HepG2 (cell line): Measurements from ENCODE around the gene PPM1F. TPM values are rescaled to one million over a fixed set of nuclear protein-coding genes. Genes with fewer than 3 reads are reported as not detected.

Source experiments
- ATAC-seq: fragments of 200-7000 bp; cut with Tn5 transposase; 3 replicates; pipeline ENCODE4 v1.9.1; 2020; ENCODE audit warnings: mild to moderate bottlenecking, moderate library complexity
- BruUV-seq: library from RNA; stranded (reverse); fragments of 400-500 nt; replicated peaks from 2 replicates; lab custom pipeline; 2021; lab: Mats Ljungman, UMichigan
- CTCF ChIA-PET: fragments of 300-600 bp; formaldehyde crosslinking; extraction: SDS; loops from one replicate; lab custom pipeline; 2021; ENCODE audit warnings: low total read pairs, inconsistent platforms, low intra/inter-chr PET ratio; lab: Yijun Ruan, JAX
- POLR2A ChIA-PET: fragments of 350-600 bp; sonication (Branson Sonifier 250); formaldehyde crosslinking; loops from one replicate; lab custom pipeline; 2020; ENCODE audit warnings: antibody characterized with exemption, inconsistent platforms; lab: Yijun Ruan, JAX
- DNase-seq: peaks from one replicate; pipeline ENCODE4 v3.0.0-alpha.2; 2015; ENCODE audit warnings: low spot score
- FAIRE-seq: peaks from 3 replicates; lab custom pipeline; 2011; peaks lifted over from hg19 to GRCh38; lab: Jason Lieb, UNC
- H2AFZ ChIP-seq: one replicate; pipeline ENCODE4 v1.6.1; 2011; ENCODE audit warnings: low read length, inconsistent platforms
- H3K27ac ChIP-seq: fragments of 300-600 bp; 3 replicates; pipeline ENCODE4 v1.8.0; 2011; ENCODE audit warnings: mixed run types, mild to moderate bottlenecking, mixed read lengths, low read length, inconsistent platforms; ENCODE audit not compliant: insufficient read depth; ENCODE audit errors: extremely low read length
- H3K27me3 ChIP-seq, 2 experiments: fragments of 200-600 bp in 1 of 2; 2 replicates in 1 of 2; 3 replicates in 1 of 2; pipeline versions ENCODE4 v1.6.0 to v1.8.0; 2011; ENCODE audit warnings: low read length in 2 of 2, mild to moderate bottlenecking in 2 of 2, moderate library complexity in 2 of 2, inconsistent platforms in 1 of 2; ENCODE audit not compliant: insufficient read depth in 2 of 2, control insufficient read depth in 1 of 2
- H3K36me3 ChIP-seq, 2 experiments: fragments of 200-600 bp in 1 of 2; replicated peaks in 1 of 2; 2 replicates in 1 of 2; 3 replicates in 1 of 2; pipeline versions ENCODE4 v1.5.1 to v1.8.0; 2011; ENCODE audit warnings: low read length in 2 of 2, inconsistent platforms in 1 of 2; ENCODE audit not compliant: insufficient read depth in 2 of 2, control insufficient read depth in 1 of 2
- H3K4me1 ChIP-seq: 2 replicates; pipeline ENCODE4 v1.5.1; 2012; ENCODE audit warnings: low read length, inconsistent platforms; ENCODE audit not compliant: insufficient read depth
- H3K4me2 ChIP-seq: 2 replicates; pipeline ENCODE4 v1.6.0; 2011; ENCODE audit warnings: low read depth, low read length, inconsistent platforms
- H3K4me3 ChIP-seq, 3 experiments: fragments of 200-600 bp in 1 of 3; sonication (generic), shearing (Covaris generic) in 1 of 3; replicated peaks in 1 of 3; 2 replicates each; pipeline ENCODE4 v1.5.1; 2011 to 2016; ENCODE audit warnings: low read length in 3 of 3, inconsistent platforms in 2 of 3, low read depth in 2 of 3, mild to moderate bottlenecking in 2 of 3, control low read depth in 1 of 3, mixed read lengths in 1 of 3; ENCODE audit not compliant: insufficient read depth in 1 of 3
- H3K79me2 ChIP-seq: one replicate; pipeline ENCODE4 v1.6.1; 2011; ENCODE audit warnings: low read length, inconsistent platforms; ENCODE audit not compliant: insufficient read depth
- H3K9ac ChIP-seq: 2 replicates; pipeline ENCODE4 v1.6.0; 2011; ENCODE audit warnings: mild to moderate bottlenecking, low read depth, low read length, inconsistent platforms; ENCODE audit not compliant: insufficient read depth
- H3K9me3 ChIP-seq: 2 replicates; pipeline ENCODE4 v1.5.1; 2012; ENCODE audit warnings: mild to moderate bottlenecking, low read length
- H4K20me1 ChIP-seq: 2 replicates; pipeline ENCODE4 v1.6.0; 2011; ENCODE audit warnings: inconsistent platforms, mild to moderate bottlenecking, low read length, moderate library complexity; ENCODE audit not compliant: insufficient read depth
- MYNN ChIP-seq: sonication (generic); formaldehyde crosslinking; IDR thresholded peaks from 2 replicates; pipeline ENCODE4 v1.4.0; 2020; ENCODE audit warnings: mild to moderate bottlenecking, low read depth, missing genetic modification reagents
- TARDBP ChIP-seq: sonication (generic); formaldehyde crosslinking; IDR thresholded peaks from 2 replicates; pipeline ENCODE4 v1.8.0; 2022; ENCODE audit warnings: mild to moderate bottlenecking, missing genetic modification reagents
- ZKSCAN1 ChIP-seq: fragments of 150-350 bp; IDR thresholded peaks from 2 replicates; pipeline ENCODE4 v1.6.1; 2014; ENCODE audit warnings: low read length
- ZNF3 ChIP-seq: IDR thresholded peaks from 2 replicates; pipeline ENCODE4 v1.7.0; 2017; ENCODE audit warnings: inconsistent platforms
- ZNF737 ChIP-seq: sonication (generic); formaldehyde crosslinking; IDR thresholded peaks from 2 replicates; pipeline ENCODE4 v1.5.0; 2020; ENCODE audit warnings: missing genetic modification reagents, mild to moderate bottlenecking, borderline replicate concordance
- ZNF749 ChIP-seq: sonication (generic); formaldehyde crosslinking; IDR thresholded peaks from 2 replicates; pipeline ENCODE4 v1.8.0; 2022; ENCODE audit warnings: mild to moderate bottlenecking, missing genetic modification reagents, moderate library complexity, borderline replicate concordance
- WGBS: methylation state at CpG from one replicate; pipeline ENCODE4 v1.1.6; 2017; ENCODE audit warnings: low lambda C conversion rate; 5-methylcytosine and 5-hydroxymethylcytosine counted together
- in situ Hi-C: cut with HindIII; loops from 2 replicates; pipeline ENCODE4 v1.10.0; 2017; ENCODE audit warnings: low pct_unique_long_range_greater_than_20kb; ENCODE audit not compliant: extremely low pct_ligation_motif_present
- intact Hi-C: fragments of 100-400 bp; cut with micrococcal nuclease; formaldehyde crosslinking; loops from one replicate; pipeline ENCODE4 v1.10.0; 2022; ENCODE audit not compliant: unreplicated experiment
- polyA plus RNA-seq, 8 experiments: library from polyadenylated mRNA; depleted of rRNA in 3 of 8; stranded (reverse) in 7 of 8; unstranded in 1 of 8; fragments of >200 nt; fragmentation: Illumina TruSeq in 4 of 8; extraction: Trizol in 4 of 8; gene quantifications; 2 replicates each; pipeline versions ENCODE4 v1.2.1 to v1.2.3, GENCODE V29; 2011 to 2016; ENCODE audit warnings: low read depth in 4 of 8, missing spikeins in 1 of 8, mixed read lengths in 1 of 8; ENCODE audit not compliant: insufficient read depth in 1 of 8
- total RNA-seq, 5 experiments: library from RNA; depleted of rRNA; stranded (reverse); fragments of >200 nt; fragmentation: Illumina TruSeq; extraction: Trizol; gene quantifications; 2 replicates each; pipeline ENCODE4 v1.2.3, GENCODE V29; 2016; ENCODE audit warnings: low read depth in 1 of 5
- TF ChIP-seq, protein P1 (sequence below): sonication (generic); formaldehyde crosslinking; IDR thresholded peaks from 2 replicates; pipeline ENCODE4 v1.5.0; 2020; ENCODE audit warnings: mild to moderate bottlenecking, missing genetic modification reagents, borderline replicate concordance
- TF ChIP-seq, protein P2 (sequence below): sonication (generic); formaldehyde crosslinking; IDR thresholded peaks from 2 replicates; pipeline ENCODE4 v1.5.0; 2020; ENCODE audit warnings: mild to moderate bottlenecking, missing genetic modification reagents
- TF ChIP-seq, protein P3 (sequence below): sonication (generic); formaldehyde crosslinking; IDR thresholded peaks from 2 replicates; pipeline ENCODE4 v1.8.0; 2022; ENCODE audit warnings: missing genetic modification reagents, mild to moderate bottlenecking, borderline replicate concordance

The PPM1F gene
- total and polyA plus RNA-seq, 2 of the 13 experiments (the other 11 are each of a cell fraction or from before 2014, with no cell fraction given) = 11.0 to 19.6 TPM

- no peaks in the 10 kb centered on the region for H3K79me2 ChIP-seq
- WGBS = 69% methylated on average over 10 of the region's 10 CpGs
- intact Hi-C loops (no loop called here), in situ Hi-C loops (no loop called here)
- H3K36me3 ChIP-seq = no peaks in the 10 kb centered on the region
- ChIA-PET POLR2A (no interaction called here), CTCF (no interaction called here)
- H3K4me1 ChIP-seq = no peaks in the 10 kb centered on the region
- no peak overlapping the region for H3K9ac ChIP-seq
- TF ChIP-seq TARDBP (CRISPR knock-in tag) (no peak), MYNN (CRISPR knock-in tag) (no peak), ZNF737 (CRISPR knock-in tag) (no peak), ZNF749 (no peak), ZNF3 (CRISPR knock-in tag) (no peak), ZKSCAN1 (no peak)
- TF ChIP-seq, protein P1, sequence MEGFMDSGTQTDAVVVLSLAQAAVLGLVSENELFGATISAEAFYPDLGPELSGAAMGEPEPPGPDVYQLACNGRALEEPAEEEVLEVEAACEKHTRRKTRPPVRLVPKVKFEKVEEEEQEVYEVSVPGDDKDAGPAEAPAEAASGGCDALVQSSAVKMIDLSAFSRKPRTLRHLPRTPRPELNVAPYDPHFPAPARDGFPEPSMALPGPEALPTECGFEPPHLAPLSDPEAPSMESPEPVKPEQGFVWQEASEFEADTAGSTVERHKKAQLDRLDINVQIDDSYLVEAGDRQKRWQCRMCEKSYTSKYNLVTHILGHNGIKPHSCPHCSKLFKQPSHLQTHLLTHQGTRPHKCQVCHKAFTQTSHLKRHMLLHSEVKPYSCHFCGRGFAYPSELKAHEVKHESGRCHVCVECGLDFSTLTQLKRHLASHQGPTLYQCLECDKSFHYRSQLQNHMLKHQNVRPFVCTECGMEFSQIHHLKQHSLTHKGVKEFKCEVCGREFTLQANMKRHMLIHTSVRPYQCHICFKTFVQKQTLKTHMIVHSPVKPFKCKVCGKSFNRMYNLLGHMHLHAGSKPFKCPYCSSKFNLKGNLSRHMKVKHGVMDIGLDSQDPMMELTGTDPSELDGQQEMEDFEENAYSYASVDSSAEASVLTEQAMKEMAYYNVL (CRISPR knock-in tag) = no peak
- TF ChIP-seq, protein P2, sequence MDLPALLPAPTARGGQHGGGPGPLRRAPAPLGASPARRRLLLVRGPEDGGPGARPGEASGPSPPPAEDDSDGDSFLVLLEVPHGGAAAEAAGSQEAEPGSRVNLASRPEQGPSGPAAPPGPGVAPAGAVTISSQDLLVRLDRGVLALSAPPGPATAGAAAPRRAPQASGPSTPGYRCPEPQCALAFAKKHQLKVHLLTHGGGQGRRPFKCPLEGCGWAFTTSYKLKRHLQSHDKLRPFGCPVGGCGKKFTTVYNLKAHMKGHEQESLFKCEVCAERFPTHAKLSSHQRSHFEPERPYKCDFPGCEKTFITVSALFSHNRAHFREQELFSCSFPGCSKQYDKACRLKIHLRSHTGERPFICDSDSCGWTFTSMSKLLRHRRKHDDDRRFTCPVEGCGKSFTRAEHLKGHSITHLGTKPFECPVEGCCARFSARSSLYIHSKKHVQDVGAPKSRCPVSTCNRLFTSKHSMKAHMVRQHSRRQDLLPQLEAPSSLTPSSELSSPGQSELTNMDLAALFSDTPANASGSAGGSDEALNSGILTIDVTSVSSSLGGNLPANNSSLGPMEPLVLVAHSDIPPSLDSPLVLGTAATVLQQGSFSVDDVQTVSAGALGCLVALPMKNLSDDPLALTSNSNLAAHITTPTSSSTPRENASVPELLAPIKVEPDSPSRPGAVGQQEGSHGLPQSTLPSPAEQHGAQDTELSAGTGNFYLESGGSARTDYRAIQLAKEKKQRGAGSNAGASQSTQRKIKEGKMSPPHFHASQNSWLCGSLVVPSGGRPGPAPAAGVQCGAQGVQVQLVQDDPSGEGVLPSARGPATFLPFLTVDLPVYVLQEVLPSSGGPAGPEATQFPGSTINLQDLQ (CRISPR knock-in tag) = no peak
- TF ChIP-seq, protein P3, sequence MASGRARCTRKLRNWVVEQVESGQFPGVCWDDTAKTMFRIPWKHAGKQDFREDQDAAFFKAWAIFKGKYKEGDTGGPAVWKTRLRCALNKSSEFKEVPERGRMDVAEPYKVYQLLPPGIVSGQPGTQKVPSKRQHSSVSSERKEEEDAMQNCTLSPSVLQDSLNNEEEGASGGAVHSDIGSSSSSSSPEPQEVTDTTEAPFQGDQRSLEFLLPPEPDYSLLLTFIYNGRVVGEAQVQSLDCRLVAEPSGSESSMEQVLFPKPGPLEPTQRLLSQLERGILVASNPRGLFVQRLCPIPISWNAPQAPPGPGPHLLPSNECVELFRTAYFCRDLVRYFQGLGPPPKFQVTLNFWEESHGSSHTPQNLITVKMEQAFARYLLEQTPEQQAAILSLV (CRISPR knock-in tag) = no peak
- no peak overlapping the region for H3K27ac ChIP-seq
- no peak for DNase-seq
- H3K4me3 ChIP-seq = no peak overlapping the region
- H4K20me1 ChIP-seq = no peaks in the 10 kb centered on the region
- no peaks in the 10 kb centered on the region for H3K9me3 ChIP-seq
- H3K4me2 ChIP-seq = no peak overlapping the region
- no peak for FAIRE-seq
- H3K27me3 ChIP-seq = no peaks in the 10 kb centered on the region; a peak in 3 of 5 replicates
- BruUV-seq = no TSS peak
- H2AFZ ChIP-seq = no peak overlapping the region
- ATAC-seq = no peak
These were observed 63.2 kb downstream of the PPM1F start for GRCh38 chr22:21889251-21889990.
